SH-SY5Y (cell line): ENCODE measurements around the gene ZBP1.

ENCODE experiments used
- GATA2 ChIP-seq: IDR thresholded peaks from 2 replicates; pipeline ENCODE4 v1.6.1; 2011; ENCODE audit warnings: mild to moderate bottlenecking, low read depth, low read length
- GATA3 ChIP-seq: IDR thresholded peaks from 2 replicates; pipeline ENCODE4 v1.6.1; 2011; ENCODE audit warnings: low read depth, mild to moderate bottlenecking, low read length, moderate library complexity

- TF ChIP-seq GATA2 (no peak), GATA3 (no peak)
Observed at GRCh38 chr20:57596998-57597939, 23.0 kb downstream of the ZBP1 start.
